G401 (cell line): Measurements from ENCODE around the gene ARHGAP19. TPM values are rescaled to one million over a fixed set of nuclear protein-coding genes. Genes with fewer than 3 reads are reported as not detected.

ENCODE experiments used
- DNase-seq: peaks from one replicate; pipeline ENCODE4 v3.0.0-alpha.2; 2015; ENCODE audit warnings: low spot score
- in situ Hi-C: cut with HindIII; loops from 2 replicates; pipeline ENCODE4 v1.10.0; 2016; ENCODE audit warnings: low sequenced_read_pairs, mixed read lengths
- total RNA-seq: library from RNA; depleted of rRNA; stranded (reverse); fragments of >200 nt; shearing (Covaris generic); gene quantifications from 2 replicates; pipeline ENCODE4 v1.2.3, GENCODE V29; 2014; rRNA removed

The ARHGAP19 gene, protein sequence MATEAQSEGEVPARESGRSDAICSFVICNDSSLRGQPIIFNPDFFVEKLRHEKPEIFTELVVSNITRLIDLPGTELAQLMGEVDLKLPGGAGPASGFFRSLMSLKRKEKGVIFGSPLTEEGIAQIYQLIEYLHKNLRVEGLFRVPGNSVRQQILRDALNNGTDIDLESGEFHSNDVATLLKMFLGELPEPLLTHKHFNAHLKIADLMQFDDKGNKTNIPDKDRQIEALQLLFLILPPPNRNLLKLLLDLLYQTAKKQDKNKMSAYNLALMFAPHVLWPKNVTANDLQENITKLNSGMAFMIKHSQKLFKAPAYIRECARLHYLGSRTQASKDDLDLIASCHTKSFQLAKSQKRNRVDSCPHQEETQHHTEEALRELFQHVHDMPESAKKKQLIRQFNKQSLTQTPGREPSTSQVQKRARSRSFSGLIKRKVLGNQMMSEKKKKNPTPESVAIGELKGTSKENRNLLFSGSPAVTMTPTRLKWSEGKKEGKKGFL
- total RNA-seq, result 8.8 and 11.3 TPM in 2 replicates

DNA sequence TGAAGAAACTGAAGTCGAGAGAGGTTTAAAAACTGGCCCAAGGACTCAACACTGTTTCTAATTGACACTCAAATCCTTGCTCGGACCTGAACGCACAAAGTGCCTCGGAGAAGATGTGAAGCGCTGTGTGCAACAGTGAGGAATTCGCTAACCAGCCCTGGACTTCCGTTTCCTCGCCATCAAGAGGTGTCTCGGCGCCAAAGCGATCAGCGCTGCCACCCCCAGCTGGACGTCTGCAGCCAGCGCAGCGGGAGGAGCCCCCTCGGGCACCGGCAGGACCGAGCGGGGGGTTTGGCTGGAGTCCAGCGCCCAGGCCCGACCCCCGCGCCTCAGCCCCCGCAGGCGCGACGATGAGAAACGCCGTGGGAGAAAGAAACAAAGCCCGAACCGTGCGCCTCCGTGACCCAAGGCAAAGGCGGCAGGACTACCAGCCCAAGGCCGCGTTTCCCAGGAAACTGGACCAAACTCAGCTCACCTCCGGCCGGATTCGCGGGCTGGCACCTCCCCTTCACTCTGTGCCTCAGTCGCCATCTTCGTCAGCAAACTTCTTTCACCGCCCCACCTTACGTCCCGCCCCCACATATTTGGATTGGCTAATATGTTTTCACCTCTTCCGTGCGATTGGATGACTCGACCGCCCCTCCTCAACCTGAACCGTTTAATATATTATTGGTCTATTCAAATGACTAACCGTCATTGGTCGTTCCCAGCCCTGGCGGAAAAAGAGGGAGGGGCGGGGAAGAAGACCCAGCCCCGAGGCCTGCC lies at the start of gene ARHGAP19:
TSS of gene ARHGAP19 (minus strand) at position 541 of the 765 bp plus-strand sequence. CDS start at position 531, 10 bp downstream.
- in situ Hi-C loops, result no loop called here
- peak; percentile 99 for DNase-seq

DNA sequence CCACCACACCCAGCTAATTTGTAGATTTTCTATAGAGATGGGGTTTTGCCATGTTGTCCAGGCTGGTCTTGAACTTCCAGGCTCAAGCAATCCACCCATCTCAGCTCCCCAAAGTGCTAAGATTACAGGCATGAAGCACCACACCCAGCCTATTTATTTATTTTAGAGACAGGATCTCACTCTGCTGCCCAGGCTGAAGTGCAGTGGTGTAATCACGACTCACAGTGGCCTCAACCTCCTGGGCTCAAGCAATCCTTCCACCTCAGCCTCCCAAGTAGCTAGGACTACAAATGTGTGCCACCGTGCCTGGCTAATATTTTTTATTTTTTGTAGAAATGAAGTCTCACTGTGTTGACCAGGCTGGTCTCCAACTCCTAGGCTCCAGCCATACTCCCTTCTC lies 49.0 kb upstream of the ARHGAP19 start:
- in situ Hi-C loops, result no loop called here
- DNase-seq, result no peak

DNA sequence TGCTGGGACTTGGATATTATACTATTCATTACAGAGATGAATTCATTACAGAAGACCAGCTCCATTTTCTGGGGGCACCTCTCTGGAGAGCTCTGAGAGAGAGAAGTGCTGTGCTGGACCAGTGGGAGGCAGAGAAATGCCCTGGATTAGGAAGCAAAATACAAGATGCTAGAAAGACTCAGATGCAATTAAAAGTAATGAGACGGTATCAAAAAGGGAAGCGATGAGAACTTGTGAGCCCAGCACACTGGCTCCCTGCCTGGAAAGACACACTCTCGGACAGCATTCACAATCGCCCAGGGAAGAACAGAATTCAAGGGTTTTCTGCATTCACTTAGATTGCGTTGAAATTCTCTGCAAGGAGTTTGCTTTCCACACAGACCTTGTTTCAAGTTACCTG lies 45.6 kb upstream of the ARHGAP19 start:
- in situ Hi-C loops, result no loop called here
- no peak for DNase-seq

DNA sequence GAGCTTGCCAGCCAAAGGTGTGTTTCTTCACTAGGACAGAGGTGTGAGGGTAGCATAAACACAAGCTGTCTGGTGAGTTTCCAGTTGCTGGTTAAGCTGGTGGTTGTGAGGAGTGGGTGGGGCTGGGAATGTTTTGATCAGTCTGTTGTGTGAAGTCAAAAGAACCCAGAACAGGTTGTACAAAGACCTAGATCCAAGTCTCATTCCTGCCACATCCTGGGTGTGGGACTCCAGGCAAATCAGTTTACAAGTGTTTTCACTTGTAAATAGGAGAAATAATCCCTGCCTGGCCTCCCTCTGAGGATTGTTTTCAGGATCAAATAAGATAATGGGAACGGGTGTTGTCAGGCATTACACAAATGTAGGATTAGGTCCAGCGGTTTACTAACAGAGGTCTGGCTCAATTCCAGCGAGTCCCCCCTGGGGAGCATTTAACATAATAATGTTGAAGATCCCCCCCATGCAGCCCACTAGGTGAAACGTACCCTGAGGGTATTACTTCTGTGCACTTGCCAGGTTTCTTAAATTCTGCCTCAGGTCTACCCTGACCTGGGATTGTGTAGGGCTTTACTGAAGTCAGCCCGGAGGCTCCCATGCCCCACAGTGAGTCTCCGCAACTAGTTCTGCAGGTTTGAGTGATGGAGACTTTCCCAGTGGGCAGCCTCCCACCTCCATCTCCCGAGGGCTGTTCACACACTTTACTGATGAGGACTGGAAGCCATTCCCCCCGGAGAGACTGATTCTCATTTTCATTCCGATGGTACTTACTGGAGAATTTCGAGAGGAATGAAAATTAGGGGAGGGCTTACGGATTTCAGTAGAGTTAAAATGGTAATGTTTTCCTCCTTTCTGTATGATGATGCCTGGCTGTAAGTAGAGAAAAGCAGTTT lies 44.8 kb upstream of the ARHGAP19 start:
- DNase-seq, result no peak
- in situ Hi-C loops, result no loop called here

DNA sequence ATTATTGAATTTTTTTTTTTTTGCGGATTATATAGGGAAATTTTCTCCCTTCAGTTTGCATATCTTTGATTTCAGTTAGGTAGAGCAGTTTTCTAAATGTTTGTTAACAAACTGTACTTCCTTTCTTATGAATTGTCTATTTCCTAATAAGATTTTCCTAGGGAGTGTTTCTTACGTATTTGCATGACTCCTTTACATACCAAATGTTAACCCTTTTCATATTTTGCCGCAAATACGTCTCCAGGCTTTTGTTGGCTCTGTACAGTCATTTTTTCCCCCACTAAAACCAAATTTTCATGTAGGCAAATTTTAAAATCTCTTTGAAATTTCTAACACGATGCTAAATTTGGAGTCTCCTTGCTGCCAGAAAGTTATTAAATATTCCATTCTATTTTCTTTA lies 44.0 kb upstream of the ARHGAP19 start:
- DNase-seq, result no peak
- in situ Hi-C loops, result no loop called here

DNA sequence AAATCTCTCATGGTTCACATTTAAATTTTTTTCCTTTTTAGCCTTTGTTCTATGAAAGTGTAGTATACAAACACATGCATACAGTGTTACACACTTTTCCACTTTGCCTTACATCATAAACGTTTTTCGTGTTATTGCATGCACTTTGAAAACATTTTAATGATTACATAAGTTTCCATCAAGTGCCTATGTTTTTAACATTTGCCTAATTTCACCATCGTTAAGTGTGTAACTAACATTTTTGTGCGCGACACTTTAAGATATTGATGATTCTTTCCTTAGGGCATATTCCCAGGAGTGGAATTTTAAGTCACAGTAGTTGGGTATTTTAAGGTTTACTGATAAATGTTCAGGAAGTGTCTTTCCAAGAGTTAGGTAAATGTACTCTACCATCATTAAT lies 43.6 kb upstream of the ARHGAP19 start:
- DNase-seq, result no peak
- in situ Hi-C loops, result no loop called here

DNA sequence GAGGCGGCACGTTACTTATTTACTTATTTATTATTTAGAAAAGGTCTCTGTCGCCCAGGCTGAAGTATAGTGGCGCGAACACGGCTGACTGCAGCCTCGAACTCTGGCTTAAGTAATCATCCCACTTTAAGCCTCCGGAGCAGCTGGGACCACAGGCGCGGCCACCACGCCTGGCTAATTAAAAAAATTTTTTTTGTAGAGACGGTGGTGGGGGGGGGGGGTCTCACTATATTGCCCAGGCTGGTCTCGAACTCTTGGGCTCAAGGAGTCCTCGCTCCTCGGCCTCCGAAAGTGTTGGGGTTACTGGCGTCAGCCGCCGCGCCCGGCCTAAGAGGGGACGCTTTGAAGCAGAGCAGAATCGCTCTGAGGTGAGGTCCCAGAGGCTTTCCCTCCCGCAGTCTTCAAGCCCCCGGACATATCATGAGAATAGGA lies 42.8 kb upstream of the ARHGAP19 start:
- DNase-seq, result no peak
- in situ Hi-C loops, result no loop called here

DNA sequence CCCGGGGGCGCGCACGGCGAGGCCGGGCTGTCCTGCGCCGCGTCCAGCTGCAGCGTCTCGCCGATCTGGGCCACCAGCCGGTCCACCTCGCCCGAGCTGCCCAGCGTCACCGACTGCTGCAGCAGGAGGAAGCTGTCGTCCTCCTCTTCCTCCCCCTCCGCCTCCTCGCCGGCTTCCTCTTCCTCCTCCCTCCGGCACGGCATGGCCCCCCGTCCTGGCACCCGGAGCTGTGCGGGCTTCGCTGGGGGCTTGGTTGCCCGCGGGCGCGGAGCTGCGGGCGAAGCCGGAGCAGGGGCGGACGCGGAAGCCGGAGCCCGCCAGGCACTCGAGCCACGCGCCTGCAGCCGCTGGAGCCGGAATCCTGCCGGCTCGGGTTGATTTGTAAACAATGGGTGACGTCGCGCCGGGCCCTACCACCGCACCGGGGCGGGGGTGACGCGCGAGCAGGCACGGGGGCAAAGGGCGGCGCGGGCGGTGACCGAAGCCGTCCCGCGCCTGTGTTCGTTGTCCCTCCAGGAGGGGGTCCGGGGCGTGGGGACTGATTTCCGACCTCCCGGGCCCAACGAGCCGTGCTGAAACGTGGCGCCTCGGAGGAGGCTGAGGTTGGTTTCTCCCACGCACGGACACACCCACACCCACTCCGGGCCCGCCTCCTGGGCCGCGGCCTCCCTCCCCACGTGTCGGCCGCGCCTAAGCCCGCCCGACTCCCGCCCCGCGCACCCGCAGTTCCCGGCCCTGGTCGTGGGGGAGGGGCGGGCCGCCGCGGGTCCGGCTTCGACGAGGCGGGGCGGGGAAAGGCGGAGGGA lies 42.1 kb upstream of the ARHGAP19 start, which contains the start of gene FRAT2:
TSS of gene FRAT2 (minus strand) at position 360 of the 806 bp plus-strand sequence. CDS start at position 203, 157 bp downstream.
- in situ Hi-C loops, result no loop called here

DNA sequence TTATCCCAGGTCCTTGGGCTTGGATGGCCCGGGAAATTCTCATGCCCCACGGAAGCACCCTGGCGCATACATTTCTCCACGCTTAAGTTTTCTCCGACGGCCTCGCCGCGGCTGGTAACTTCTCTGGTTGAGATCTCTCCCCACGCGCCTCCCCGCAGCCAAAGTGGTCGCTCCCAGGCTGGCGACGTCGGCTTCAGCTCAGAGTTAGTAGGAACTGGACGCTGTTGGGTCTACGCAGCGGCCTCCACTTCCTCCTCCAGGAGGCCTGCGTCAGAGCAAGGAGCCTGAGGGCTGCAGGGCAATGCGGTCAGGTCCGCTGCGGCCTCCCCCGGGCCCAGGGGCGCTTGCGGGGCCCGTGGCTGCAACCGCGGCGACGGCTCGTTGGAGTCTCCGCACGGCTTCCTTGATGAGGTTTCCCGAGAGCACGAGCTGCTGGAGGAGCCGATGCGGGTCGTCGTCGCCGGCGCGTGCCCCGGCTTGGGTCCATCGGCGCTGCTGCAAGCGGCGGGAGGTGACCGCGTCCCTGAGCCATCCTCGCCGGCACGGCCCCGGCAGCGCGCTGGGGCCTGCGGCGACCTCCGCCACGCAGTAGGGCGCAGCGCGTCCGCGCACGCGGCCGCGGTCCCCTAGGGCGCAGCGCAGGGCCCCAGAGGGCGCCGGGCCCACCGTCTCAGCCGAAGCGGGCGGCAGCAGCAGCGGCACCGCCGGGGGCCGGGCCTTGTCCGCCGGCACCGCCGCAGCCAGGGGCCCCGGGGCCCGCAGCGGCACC lies 41.3 kb upstream of the ARHGAP19 start:
- in situ Hi-C loops, result no loop called here
- peak; percentile 45 for DNase-seq

More for the DNA sequence above, 42.1 kb upstream of the ARHGAP19 start, which contains the start of gene FRAT2:
- DNase-seq, result peak; percentile 90

DNA sequence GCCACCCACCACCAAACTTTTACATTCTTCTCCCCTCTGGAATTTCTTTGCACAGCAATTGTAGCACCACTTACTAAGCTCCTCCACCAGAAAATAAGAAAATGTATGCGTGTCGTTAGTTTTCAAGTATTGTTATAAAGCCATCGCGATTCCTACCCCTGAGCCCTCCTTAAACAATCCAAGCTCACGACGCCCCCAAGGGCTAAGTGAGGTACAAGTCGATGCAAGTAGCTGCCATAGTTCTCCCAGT lies 40.8 kb upstream of the ARHGAP19 start:
- in situ Hi-C loops, result no loop called here
- peak; percentile 61 for DNase-seq

DNA sequence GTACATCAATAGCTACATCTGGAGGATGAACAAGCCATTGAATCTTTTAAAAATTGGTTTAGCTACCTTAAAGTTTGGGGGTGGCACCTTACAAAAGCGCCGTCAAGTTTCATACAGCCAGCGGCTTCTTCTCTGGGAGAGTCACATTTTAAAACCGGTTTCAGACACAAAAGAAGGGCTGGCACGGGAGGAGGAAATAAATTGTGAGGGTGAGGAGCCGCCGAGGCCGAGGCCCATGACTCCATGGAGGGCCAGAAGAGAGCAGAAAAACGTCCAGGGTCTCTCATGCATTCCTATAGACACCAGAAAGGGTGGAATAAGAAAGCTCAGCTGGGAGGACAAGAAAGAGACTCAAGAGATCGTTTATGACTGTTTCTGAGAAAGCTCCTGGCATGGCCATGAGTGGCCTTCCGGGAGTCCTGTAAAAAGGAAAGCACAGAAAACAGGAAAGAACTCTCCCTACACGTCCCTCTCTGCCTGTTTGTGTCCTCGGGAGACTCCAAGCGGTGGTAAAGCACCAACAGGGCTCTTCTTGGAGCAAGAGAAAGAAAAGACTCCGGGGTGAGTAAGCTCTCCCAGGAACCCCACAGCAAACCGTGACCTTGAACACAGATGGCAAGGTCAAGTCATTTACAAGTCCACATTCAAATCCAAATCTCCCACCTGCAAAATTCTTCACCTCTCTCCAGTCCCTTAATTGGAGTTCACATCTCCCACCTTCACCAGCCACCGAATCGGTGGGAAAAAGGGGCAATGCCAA lies 40.3 kb upstream of the ARHGAP19 start:
- DNase-seq, result peak; percentile 78
- in situ Hi-C loops, result no loop called here

DNA sequence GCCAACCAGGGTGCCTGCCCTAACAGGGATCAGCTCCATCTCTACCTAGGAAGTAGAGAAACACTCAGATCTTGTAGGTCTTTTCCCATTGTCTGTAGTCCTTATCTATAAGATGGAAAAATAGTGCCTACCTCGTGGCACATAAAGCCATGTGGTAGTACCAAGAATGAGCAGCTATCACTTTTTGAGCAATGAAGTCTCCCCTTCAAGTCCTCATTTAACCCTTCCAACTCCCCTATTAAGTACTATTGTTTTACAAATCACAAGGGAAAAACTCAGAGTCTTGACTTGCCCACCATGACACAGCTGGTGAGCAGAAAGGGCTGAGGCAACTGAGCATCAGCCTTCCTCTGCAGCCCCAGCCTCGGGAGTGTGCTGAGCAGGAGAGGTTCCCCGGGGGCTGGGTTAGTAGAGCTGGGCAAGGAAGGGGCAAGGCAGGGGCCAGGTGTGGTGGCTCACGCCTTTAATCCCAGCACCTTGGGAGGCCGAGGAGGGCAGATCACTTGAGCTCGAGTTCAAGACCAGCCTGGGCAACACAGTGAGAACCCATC lies 38.8 kb upstream of the ARHGAP19 start:
- in situ Hi-C loops, result no loop called here
- DNase-seq, result no peak

DNA sequence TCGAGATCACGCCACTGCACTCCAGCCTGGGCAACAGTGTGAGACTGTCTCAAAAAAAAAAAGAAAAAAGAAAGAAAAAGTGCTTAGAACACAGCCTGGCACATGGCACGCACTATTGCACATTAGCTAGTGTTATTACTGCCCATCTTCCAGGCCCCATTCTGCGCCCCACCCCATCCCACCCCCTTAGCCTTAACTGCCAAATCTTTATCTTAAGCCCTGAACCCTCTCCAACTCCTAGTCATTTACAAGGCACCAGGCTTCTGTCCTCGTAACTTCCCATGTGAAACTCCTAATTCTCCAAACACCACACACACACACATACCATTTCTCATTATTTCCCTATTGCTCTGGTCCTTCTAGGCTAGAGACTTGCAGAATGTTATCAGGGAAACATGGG lies 37.3 kb upstream of the ARHGAP19 start:
- in situ Hi-C loops, result no loop called here

DNA sequence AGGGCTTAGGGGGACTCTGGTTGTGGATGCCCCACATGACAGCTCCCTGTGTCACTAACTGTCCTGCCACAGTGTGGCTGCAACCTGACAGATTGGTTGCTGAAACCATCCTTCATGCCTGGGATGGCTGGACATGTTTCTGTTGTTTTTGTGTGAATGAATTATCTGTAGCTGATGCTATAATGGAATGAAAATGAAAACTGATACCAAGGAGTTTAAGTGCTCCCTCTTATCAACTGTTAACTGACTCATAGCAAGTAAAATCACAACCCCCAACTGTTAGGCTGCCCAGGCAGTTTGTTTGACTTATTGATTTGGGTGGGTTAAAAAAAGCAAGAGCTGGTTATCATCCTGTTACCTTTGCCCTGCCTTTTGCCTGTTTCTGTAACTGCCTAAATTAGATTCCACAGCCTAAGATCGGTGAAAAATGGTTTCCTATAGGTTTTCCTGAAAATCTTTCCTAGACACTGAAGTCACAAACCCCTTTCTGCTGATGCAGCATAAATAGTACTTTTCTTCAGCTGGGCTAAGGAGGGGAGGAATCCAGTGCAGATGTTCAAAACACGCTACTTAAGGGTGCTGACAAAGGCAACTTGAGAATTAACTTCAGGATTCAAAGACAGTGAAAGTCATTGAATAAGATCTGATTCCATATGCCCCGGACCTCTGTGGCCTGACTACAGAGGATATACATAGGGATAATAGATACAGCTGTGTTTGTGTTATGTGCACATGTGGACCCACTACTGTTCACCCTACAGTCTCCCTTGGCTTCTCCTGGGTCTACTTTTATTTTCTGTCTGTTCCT lies 36.4 kb upstream of the ARHGAP19 start:
- no peak for DNase-seq
- in situ Hi-C loops, result no loop called here

More for the DNA sequence above, 37.3 kb upstream of the ARHGAP19 start:
- DNase-seq, result no peak

DNA sequence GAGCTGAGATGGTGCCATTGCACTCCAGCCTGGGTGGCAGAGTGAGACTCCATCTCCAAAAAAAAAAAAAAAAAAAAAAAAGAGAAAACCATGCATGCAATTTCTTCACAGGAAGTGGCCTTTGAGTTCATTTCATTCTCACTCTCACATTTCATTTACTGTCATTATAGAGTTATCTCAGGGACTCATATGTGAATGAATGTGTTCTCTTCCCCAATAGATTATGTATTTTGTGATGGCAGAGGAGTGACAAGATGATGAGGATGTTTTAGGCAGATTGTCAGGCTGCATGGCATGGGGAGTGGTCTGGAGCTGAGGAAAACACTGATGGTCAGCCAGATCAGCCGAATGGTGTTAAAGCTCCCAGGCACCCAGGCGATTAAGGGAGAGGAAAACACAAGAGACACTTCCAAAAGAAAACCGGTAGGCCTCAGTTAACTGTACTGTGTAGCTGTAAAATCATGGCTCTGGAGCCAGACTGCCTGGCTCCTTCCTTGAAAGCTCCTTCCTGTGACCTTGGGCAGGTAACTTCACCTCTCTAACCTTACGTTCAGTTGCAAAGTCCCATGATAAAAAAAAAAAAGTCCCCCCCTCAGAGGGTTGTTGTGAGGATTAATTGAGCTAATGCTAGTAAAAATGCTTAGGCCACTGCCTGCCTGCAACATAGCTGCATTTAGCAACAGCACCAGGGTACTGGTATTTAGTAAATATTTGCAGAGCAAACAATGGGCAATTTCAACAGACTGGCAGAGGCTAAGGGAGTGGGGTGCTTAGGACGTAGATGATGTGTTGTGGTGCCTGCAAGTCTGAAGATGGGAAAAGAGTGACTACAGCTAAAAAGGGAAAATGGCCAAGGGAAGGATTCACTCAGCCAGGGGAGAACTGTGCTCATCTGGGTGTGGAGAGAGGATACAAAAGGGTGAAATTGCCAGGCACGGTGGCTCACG lies 35.2 kb upstream of the ARHGAP19 start:
- DNase-seq, result peak; percentile 23
- in situ Hi-C loops, result no loop called here
